ENCODE data around the gene ETS2. TPM values are rescaled to one million over a fixed set of nuclear protein-coding genes. Genes with fewer than 3 reads are reported as not detected.

Gene ETS2
- polyA plus RNA-seq, 1 donor, result 42.0 TPM

GRCh38 chr21:38858812-38859205 lies 53.1 kb downstream of the ETS2 start:
- no peak for DNase-seq

- DNase-seq, result no peak
Observed at GRCh38 chr21:38859852-38860251, 54.1 kb downstream of the ETS2 start.

GRCh38 chr21:38861056-38861455 lies 55.3 kb downstream of the ETS2 start:
- DNase-seq, result no peak

GRCh38 chr21:38861989-38862683 lies 56.4 kb downstream of the ETS2 start:
- no peak for DNase-seq

- no peak for DNase-seq
Observed at GRCh38 chr21:38863291-38863690, 57.6 kb downstream of the ETS2 start.

GRCh38 chr21:38863843-38864363 lies 58.2 kb downstream of the ETS2 start:
- DNase-seq, result no peak

- DNase-seq, result no peak
Observed at GRCh38 chr21:38864964-38865363, 59.2 kb downstream of the ETS2 start.

- DNase-seq, result no peak
Observed at GRCh38 chr21:38869196-38869595, 63.5 kb downstream of the ETS2 start.

GRCh38 chr21:38869946-38870345 lies 64.2 kb downstream of the ETS2 start:
- no peak for DNase-seq
